Karpas-422 (cell line): Measurements from ENCODE around the gene TNFSF15. TPM values are rescaled to one million over a fixed set of nuclear protein-coding genes. Genes with fewer than 3 reads are reported as not detected.
"Not testable (repeated sequence)": the region's sequence is repeated elsewhere in the genome, so short reads cannot be mapped to it uniquely, and the experiment has no call there.

Experiments used
- DNase-seq: peaks from one replicate; pipeline ENCODE4 v3.0.0-alpha.2; 2015
- H2AFZ ChIP-seq: fragments of 200-600 bp; sonication (generic); 2 replicates; pipeline ENCODE4 v1.6.1; 2014; ENCODE audit warnings: antibody characterized with exemption, low read length, mixed read lengths
- H3K27ac ChIP-seq: fragments of 200-600 bp; sonication (generic); 2 replicates; pipeline ENCODE4 v1.5.1; 2014; ENCODE audit warnings: mild to moderate bottlenecking, low read length, moderate library complexity
- H3K27me3 ChIP-seq: fragments of 200-600 bp; sonication (generic); 2 replicates; pipeline ENCODE4 v1.6.1; 2014; ENCODE audit warnings: low read length, mixed read lengths
- H3K36me3 ChIP-seq: fragments of 200-600 bp; sonication (generic); 2 replicates; pipeline ENCODE4 v1.6.1; 2014; ENCODE audit warnings: low read length, mixed read lengths; ENCODE audit not compliant: insufficient read depth
- H3K4me1 ChIP-seq: fragments of 200-600 bp; sonication (generic); 2 replicates; pipeline ENCODE4 v1.6.1; 2014; ENCODE audit warnings: mild to moderate bottlenecking, low read length, mixed read lengths
- H3K4me2 ChIP-seq: fragments of 200-600 bp; sonication (generic); 2 replicates; pipeline ENCODE4 v1.6.1; 2014; ENCODE audit warnings: low read length, low read depth, mild to moderate bottlenecking; ENCODE audit not compliant: poor library complexity, severe bottlenecking
- H3K4me3 ChIP-seq: fragments of 200-600 bp; sonication (generic); 2 replicates; pipeline ENCODE4 v1.5.1; 2014; ENCODE audit warnings: mild to moderate bottlenecking, antibody characterized with exemption, low read length, mixed read lengths
- H3K79me2 ChIP-seq: fragments of 200-600 bp; sonication (generic); 2 replicates; pipeline ENCODE4 v1.6.1; 2014; ENCODE audit warnings: mild to moderate bottlenecking, low read length, mixed read lengths
- H3K9ac ChIP-seq: fragments of 200-600 bp; sonication (generic); 2 replicates; pipeline ENCODE4 v1.6.0; 2014; ENCODE audit warnings: low read length
- H3K9me2 ChIP-seq: fragments of 200-600 bp; sonication (generic), shearing (Covaris generic); replicated peaks from 2 replicates; pipeline ENCODE4 v1.6.0; 2014; ENCODE audit warnings: mild to moderate bottlenecking, low read length, moderate library complexity; ENCODE audit not compliant: insufficient read depth
- H3K9me3 ChIP-seq: fragments of 300-700, 200-600 bp; sonication (generic); 2 replicates; pipeline ENCODE4 v1.6.1; 2014; ENCODE audit warnings: low read length, mixed read lengths
- H4K20me1 ChIP-seq: fragments of 200-600 bp; sonication (generic); 2 replicates; pipeline ENCODE4 v1.6.1; 2014; ENCODE audit warnings: mild to moderate bottlenecking, antibody characterized with exemption, low read length, low read depth; ENCODE audit not compliant: insufficient read depth
- total RNA-seq: library from RNA; depleted of rRNA; stranded (reverse); fragments of >200 nt; shearing (Covaris generic); gene quantifications from 2 replicates; pipeline ENCODE4 v1.2.3, GENCODE V29; 2014; ENCODE audit warnings: low replicate concordance

TNFSF15 gene
- total RNA-seq, 1 experiment from 2014 or later: 32.5 TPM

DNA sequence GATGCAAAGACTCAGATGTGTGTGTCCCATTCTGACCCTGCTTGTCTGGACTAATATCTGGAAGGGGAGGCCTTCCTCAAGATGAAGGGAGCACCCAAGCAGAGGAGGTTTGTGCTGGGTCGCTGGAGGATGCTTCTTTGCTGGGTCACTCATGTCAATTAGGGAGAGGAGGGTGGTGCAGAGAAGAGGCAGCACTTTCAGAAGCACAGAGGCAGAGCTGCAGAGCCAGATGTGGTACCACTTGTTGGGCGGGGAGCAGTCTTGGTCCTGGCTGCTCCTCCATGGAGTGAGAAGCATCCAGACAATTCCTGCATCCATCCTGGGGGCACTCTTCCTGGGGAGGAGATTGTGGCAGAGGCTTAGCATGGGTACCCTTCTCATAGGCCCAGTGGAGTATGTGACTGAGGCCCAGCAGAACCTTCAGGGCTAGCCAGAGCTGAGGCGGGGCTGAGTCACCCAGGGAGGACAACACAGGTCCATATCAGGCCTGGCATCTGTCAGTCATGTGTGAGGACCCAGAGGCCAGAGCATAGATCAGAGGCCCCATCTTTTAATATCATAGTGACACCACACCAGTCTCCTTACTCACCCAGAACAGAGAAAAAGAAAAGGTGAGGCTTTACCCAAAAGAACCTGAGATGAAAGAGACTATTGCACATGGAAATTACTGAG is 59.8 kb downstream of the TNFSF15 start:
- Histone ChIP-seq H2AFZ (peak overlapping the region; percentile 1; the same call in 1 of the 2 replicates), H3K36me3 (no peaks in the 10 kb centered on the region), H3K27me3 (no peaks in the 10 kb centered on the region), H3K9me2 (no peaks in the 10 kb centered on the region), H3K27ac (no peak overlapping the region; the same call in 1 of the 2 replicates), H3K79me2 (no peaks in the 10 kb centered on the region), H3K4me3 (no peak overlapping the region), H3K4me1 (peaks cover 58% of the 10 kb centered on the region), H4K20me1 (no peaks in the 10 kb centered on the region), H3K9ac (peak overlapping the region; percentile 33; the same call in 1 of the 2 replicates), H3K9me3 (no peaks in the 10 kb centered on the region), H3K4me2 (peak overlapping the region; percentile 13)
- DNase-seq: no peak

DNA sequence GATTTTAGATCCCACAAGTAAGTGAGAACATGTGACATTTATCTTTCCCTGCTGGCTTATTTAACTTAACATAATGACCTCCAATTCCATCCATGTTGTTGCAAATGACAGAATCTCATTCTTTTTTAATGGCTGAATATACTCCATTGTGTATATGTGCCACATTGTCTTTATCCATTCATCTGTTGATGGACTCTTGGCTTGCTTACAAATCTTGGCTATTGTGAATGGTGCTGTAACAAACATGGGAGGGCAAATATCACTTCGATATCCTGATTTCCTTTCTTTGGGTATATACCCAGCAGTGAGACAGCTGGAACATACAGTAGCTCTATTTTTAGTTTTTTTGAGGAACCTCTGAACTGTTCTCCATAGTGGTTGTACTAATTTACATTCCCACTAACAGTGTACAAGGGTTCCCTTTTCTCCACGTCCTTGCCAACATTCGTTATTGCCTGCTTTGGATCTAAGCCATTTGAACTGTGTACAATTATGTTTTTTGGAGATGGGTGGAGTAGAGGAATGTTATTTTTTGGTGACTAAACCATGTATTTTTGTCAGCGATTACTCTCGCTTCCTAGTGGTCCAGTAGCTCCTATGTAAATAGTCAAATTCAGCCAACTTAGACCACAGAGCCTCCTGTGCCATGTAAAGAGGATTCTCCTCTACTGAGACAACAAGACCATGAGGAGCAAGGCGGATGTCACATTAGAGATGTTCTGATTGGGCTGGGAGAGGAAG is 60.6 kb downstream of the TNFSF15 start:
- 0 out of 2 replicates have a peak overlapping the region, but pooled peaks have one; percentile 1 for H2AFZ ChIP-seq
- H3K36me3 ChIP-seq: no peaks in the 10 kb centered on the region
- no peak for DNase-seq
- no peaks in the 10 kb centered on the region for H3K9me2 ChIP-seq
- no peaks in the 10 kb centered on the region for H3K9me3 ChIP-seq
- no peaks in the 10 kb centered on the region for H3K79me2 ChIP-seq
- no peaks in the 10 kb centered on the region for H3K27me3 ChIP-seq
- peak overlapping the region; percentile 33; the same call in 1 of the 2 replicates for H3K9ac ChIP-seq
- H3K4me2 ChIP-seq: peak overlapping the region; percentile 13
- H3K4me3 ChIP-seq: no peak overlapping the region
- H3K27ac ChIP-seq: no peak overlapping the region
- H3K4me1 ChIP-seq: peaks cover 65% of the 10 kb centered on the region
- no peaks in the 10 kb centered on the region for H4K20me1 ChIP-seq

DNA sequence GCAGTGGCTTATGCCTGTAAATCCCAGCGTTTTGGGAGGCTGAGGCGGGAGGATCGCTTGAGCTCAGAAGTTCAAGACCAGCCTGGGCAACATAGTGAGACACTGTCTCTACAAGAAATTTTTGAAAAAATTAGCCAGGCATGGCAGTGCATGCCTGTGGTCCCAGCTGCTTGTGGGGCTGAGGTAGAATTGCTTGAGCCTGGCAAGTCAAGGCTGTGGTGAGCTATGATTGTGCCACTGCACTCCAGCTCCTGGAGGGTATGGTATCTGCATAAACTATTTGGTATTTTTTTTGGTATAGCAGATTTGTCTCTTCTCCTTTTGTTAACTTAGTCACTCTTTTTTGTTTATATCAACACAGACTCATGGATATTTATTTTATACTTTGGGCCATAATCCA is 62.4 kb downstream of the TNFSF15 start:
- H3K27me3 ChIP-seq: no peaks in the 10 kb centered on the region
- no peak overlapping the region for H3K4me2 ChIP-seq
- H3K79me2 ChIP-seq: no peaks in the 10 kb centered on the region
- H3K4me1 ChIP-seq: peaks cover 73% of the 10 kb centered on the region
- H3K4me3 ChIP-seq: no peak overlapping the region
- H4K20me1 ChIP-seq: no peaks in the 10 kb centered on the region
- H3K27ac ChIP-seq: no peak overlapping the region
- no peaks in the 10 kb centered on the region for H3K36me3 ChIP-seq
- no peak overlapping the region for H2AFZ ChIP-seq
- H3K9me2 ChIP-seq: no peaks in the 10 kb centered on the region
- no peak for DNase-seq
- no peaks in the 10 kb centered on the region for H3K9me3 ChIP-seq
- no peak overlapping the region for H3K9ac ChIP-seq

DNA sequence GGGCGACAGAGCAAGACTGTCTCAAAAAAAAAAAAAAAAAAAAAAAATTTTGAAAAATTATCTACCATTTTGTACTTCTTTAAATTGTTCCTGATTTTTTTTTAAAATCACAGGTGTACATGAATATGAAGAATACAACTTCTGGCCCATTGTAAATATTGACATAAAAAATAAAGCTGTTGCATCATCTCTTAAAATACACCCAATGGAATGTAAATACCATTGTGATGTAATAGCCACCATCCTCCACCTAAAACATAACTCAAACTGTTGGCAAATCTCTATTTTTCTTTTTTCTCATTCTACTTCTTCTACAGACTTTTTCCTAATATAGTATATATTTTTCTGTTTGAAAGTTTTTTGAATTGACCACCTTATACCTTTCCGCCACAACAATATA is 62.9 kb downstream of the TNFSF15 start:
- peaks cover 68% of the 10 kb centered on the region for H3K4me1 ChIP-seq
- no peak overlapping the region for H2AFZ ChIP-seq
- H3K27ac ChIP-seq: no peak overlapping the region; the same call in 1 of the 2 replicates
- no peaks in the 10 kb centered on the region for H3K27me3 ChIP-seq
- H3K9me2 ChIP-seq: no peaks in the 10 kb centered on the region
- no peaks in the 10 kb centered on the region for H3K36me3 ChIP-seq
- no peaks in the 10 kb centered on the region for H4K20me1 ChIP-seq
- H3K4me3 ChIP-seq: no peak overlapping the region
- DNase-seq: no peak
- no peaks in the 10 kb centered on the region for H3K9me3 ChIP-seq
- no peak overlapping the region for H3K9ac ChIP-seq
- no peak overlapping the region for H3K4me2 ChIP-seq
- H3K79me2 ChIP-seq: no peaks in the 10 kb centered on the region

DNA sequence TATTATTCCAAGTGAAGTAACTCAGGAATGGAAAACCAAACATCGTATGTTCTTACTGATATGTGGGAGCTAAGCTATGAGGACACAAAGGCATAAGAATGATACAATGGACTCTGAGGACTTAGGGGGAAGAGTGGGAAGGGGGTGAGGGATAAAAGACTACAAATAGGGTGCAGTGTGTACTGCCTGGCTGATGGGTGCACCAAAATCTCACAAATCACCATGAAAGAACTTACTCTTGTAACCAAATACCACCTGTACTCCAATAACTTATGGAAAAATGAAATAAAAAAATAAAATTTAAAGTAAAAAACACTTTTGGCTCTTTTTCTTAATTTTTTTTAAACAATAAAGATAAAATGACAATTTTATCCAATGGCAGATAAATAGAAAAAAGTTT is 64.3 kb downstream of the TNFSF15 start:
- not testable (repeated sequence) for H2AFZ ChIP-seq, H3K79me2 ChIP-seq, H3K9ac ChIP-seq

DNA sequence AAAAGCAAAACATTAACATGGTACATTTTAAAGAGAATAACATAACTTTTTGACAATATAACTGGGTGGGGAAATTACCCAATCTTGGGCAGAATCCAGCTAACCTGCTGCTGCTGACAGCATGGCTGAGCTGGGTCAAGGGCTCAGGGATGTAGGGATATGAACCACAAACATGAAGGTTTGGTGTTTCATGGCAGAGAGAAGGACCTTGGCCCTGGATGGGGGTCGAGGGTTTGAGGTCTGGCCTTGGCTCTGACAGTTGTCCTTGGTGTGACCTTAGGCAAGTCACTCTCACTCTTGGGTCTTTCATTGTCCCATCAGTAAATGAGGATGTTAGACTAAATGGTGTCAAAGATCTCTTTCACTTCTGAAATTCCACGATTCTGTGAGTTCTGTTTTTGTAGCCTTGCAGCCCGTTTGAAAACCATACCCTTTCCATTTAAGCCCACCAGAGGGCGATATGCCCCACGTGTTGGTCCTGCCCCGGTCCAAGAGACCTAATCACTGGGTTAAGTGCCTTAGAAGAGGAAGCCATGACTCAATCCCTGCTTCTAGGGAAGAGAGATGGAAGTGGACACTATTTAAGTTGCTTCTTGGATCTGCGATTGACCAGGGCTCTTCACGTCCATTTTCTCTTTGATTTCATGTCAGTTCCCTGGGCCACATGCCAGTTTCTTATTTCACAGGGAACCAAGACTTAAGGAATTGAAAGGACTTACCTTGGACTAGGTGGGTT is 67.1 kb downstream of the TNFSF15 start:
- Histone ChIP-seq H3K9ac (no peak overlapping the region), H3K36me3 (no peaks in the 10 kb centered on the region), H3K9me3 (no peaks in the 10 kb centered on the region), H3K4me1 (peaks cover 39% of the 10 kb centered on the region), H3K4me3 (no peak overlapping the region), H3K4me2 (no peak overlapping the region), H3K27ac (no peak overlapping the region), H3K79me2 (no peaks in the 10 kb centered on the region), H2AFZ (no peak overlapping the region), H3K9me2 (no peaks in the 10 kb centered on the region), H3K27me3 (no peaks in the 10 kb centered on the region), H4K20me1 (no peaks in the 10 kb centered on the region)
- peak; percentile 92 for DNase-seq

More for the DNA sequence above, 64.3 kb downstream of the TNFSF15 start:
- not testable (repeated sequence) for H3K9me3 ChIP-seq, H4K20me1 ChIP-seq, H3K27ac ChIP-seq, H3K27me3 ChIP-seq, H3K36me3 ChIP-seq, H3K4me3 ChIP-seq, H3K4me2 ChIP-seq, H3K9me2 ChIP-seq
- peak; percentile 54 for DNase-seq
- H3K4me1 ChIP-seq: peaks cover 58% of the 10 kb centered on the region

DNA sequence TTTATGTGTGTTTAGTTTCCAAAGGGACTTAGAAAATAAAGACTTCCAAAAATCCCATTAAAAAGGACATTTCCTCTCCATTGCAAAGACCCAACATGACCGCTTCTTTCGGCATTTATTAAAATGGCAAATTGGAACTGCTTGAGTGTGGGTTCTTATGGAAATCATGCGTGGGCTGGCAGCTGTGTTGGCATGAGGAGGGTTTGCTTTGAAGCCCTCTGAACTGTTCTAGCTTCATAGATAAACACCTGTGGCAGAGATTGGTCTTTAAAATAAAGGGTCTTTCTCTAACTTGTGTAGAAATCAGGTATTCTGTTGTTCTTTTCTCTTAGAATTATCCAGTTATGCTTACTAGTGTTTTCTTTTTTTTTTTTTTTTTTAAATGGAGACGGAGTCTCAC is 68.0 kb downstream of the TNFSF15 start:
- Histone ChIP-seq H3K4me3 (no peak overlapping the region), H3K4me1 (peaks cover 39% of the 10 kb centered on the region), H4K20me1 (no peaks in the 10 kb centered on the region), H3K27me3 (no peaks in the 10 kb centered on the region), H3K36me3 (no peaks in the 10 kb centered on the region), H3K9me3 (no peaks in the 10 kb centered on the region), H3K9ac (no peak overlapping the region), H3K27ac (no peak overlapping the region), H3K4me2 (no peak overlapping the region), H3K79me2 (no peaks in the 10 kb centered on the region), H2AFZ (no peak overlapping the region), H3K9me2 (no peaks in the 10 kb centered on the region)
- no peak for DNase-seq

DNA sequence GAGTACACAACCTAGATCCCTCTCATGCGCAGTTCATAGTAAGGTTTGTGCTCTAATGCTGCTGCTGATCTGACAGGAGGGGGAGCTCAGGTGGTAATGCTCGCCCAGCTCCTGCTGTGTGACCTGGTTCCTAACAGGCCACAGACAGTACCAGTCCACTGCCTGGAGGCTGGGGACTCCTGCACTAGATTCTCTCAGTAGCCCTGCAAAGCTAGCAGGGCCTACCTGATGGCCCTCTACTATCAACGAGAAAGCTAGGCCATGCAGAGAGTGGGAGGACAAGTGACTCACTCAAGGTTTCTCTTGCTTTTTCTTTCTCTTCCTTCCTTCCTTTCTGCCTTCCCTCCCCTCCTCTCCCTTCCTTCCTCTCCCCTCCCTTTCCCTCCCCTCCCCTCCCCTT is 68.7 kb downstream of the TNFSF15 start:
- Histone ChIP-seq H3K27ac (no peak overlapping the region), H3K4me3 (no peak overlapping the region), H3K9ac (no peak overlapping the region), H3K36me3 (no peaks in the 10 kb centered on the region), H3K9me3 (no peaks in the 10 kb centered on the region), H2AFZ (no peak overlapping the region), H3K4me1 (peaks cover 35% of the 10 kb centered on the region), H4K20me1 (no peaks in the 10 kb centered on the region), H3K27me3 (no peaks in the 10 kb centered on the region), H3K4me2 (no peak overlapping the region), H3K79me2 (no peaks in the 10 kb centered on the region), H3K9me2 (no peaks in the 10 kb centered on the region)
- DNase-seq: no peak
